ENCODE measurements around the gene NEK1. TPM values are rescaled to one million over a fixed set of nuclear protein-coding genes. Genes with fewer than 3 reads are reported as not detected.

Gene NEK1
- total RNA-seq, 1 donor from 2014 or later = 17.3 TPM

Other genes starting within 250 kb of the NEK1 start
- gene CLCN3, start 8.0 kb upstream of the NEK1 start, total RNA-seq = 61.4 TPM
- 18.0 TPM for gene HPF1, start 145.4 kb upstream of the NEK1 start, total RNA-seq

All from cardiac septum (tissue), 1 donor.